Liver (tissue), 9 donors: ENCODE results near the gene KCNA2. TPM values are rescaled to one million over a fixed set of nuclear protein-coding genes. Genes with fewer than 3 reads are reported as not detected.

ENCODE experiments used
- DNase-seq: peaks from one replicate; pipeline ENCODE4 v3.0.0-alpha.2; 2017; ENCODE audit warnings: low spot score
- H3K27ac ChIP-seq, 2 donors: one replicate each; pipeline ENCODE4 v1.7.0; 2013; ENCODE audit warnings: inconsistent platforms in 2 of 2, low read length in 2 of 2, control low read depth in 1 of 2, low read depth in 1 of 2, mild to moderate bottlenecking in 1 of 2
- H3K27me3 ChIP-seq, 4 donors: one replicate each; pipeline versions ENCODE4 v1.6.1 to v1.7.0; 2013; ENCODE audit warnings: low read length in 3 of 4, inconsistent platforms in 1 of 4, mild to moderate bottlenecking in 1 of 4, moderate library complexity in 1 of 4; ENCODE audit not compliant: control insufficient read depth in 4 of 4, insufficient read depth in 4 of 4
- H3K36me3 ChIP-seq, 4 donors: one replicate each; pipeline versions ENCODE4 v1.6.1 to v1.7.0; 2013; ENCODE audit warnings: low read length in 3 of 4, mild to moderate bottlenecking in 3 of 4, low read depth in 1 of 4, moderate library complexity in 1 of 4; ENCODE audit not compliant: control insufficient read depth in 4 of 4, insufficient read depth in 3 of 4
- H3K4me1 ChIP-seq, 4 donors: one replicate each; pipeline versions ENCODE4 v1.6.1 to v1.7.0; 2013; ENCODE audit warnings: low read length in 3 of 4, mild to moderate bottlenecking in 3 of 4, moderate library complexity in 1 of 4; ENCODE audit not compliant: control insufficient read depth in 4 of 4, insufficient read depth in 4 of 4
- H3K4me3 ChIP-seq, 3 donors: one replicate each; pipeline versions ENCODE4 v1.6.1 to v1.7.0; 2013; ENCODE audit warnings: low read length in 3 of 3, control low read depth in 1 of 3, low read depth in 1 of 3, mild to moderate bottlenecking in 1 of 3
- H3K9ac ChIP-seq, 2 donors: one replicate each; pipeline ENCODE4 v1.7.0; 2013; ENCODE audit warnings: low read length in 2 of 2, mild to moderate bottlenecking in 2 of 2, moderate library complexity in 2 of 2, control low read depth in 1 of 2, low read depth in 1 of 2
- H3K9me3 ChIP-seq, 4 donors: one replicate each; pipeline versions ENCODE4 v1.6.1 to v1.7.0; 2013; ENCODE audit warnings: low read length in 3 of 4; ENCODE audit not compliant: control insufficient read depth in 4 of 4
- EGR1 ChIP-seq, 2 donors: IDR thresholded peaks; 2 replicates each; pipeline ENCODE4 v1.6.1; 2016 to 2018; ENCODE audit warnings: antibody characterized with exemption in 2 of 2, low read depth in 2 of 2
- FOXA1 ChIP-seq: IDR thresholded peaks from 2 replicates; pipeline ENCODE4 v1.6.1; 2016; ENCODE audit warnings: antibody characterized with exemption
- HNF4G ChIP-seq: IDR thresholded peaks from 2 replicates; pipeline ENCODE4 v1.6.1; 2016; ENCODE audit warnings: antibody characterized with exemption
- JUND ChIP-seq, 2 donors: IDR thresholded peaks; 2 replicates each; pipeline ENCODE4 v1.6.1; 2016; ENCODE audit warnings: antibody characterized with exemption in 2 of 2
- RAD21 ChIP-seq, 2 donors: IDR thresholded peaks; 2 replicates each; pipeline ENCODE4 v1.6.1; 2016; ENCODE audit warnings: antibody characterized with exemption in 2 of 2, mild to moderate bottlenecking in 2 of 2
- RXRA ChIP-seq, 2 donors: IDR thresholded peaks; 2 replicates each; pipeline ENCODE4 v1.6.1; 2017 to 2018; ENCODE audit warnings: antibody characterized with exemption in 2 of 2, mild to moderate bottlenecking in 1 of 2
- SP1 ChIP-seq: IDR thresholded peaks from 2 replicates; pipeline ENCODE4 v1.6.1; 2018; ENCODE audit warnings: antibody characterized with exemption, mild to moderate bottlenecking
- WGBS: extraction: QIAGEN DNeasy Blood & Tissue Kit; methylation state at CpG from one replicate; pipeline ENCODE4 v1.1.7; 2013; 5-methylcytosine and 5-hydroxymethylcytosine counted together
- polyA plus RNA-seq, 2 donors: library from polyadenylated mRNA; stranded (reverse) in 1 of 2; unstranded in 1 of 2; fragments of 200-250 nt in 1 of 2; fragments of >200 nt in 1 of 2; fragmentation: Nextera tagmentation in 1 of 2; extraction: Ambion mirVana in 1 of 2; gene quantifications; one replicate each; pipeline versions ENCODE4 v1.2.1 to v1.2.3, GENCODE V29; 2013 to 2015
- total RNA-seq, 2 donors: library from RNA; depleted of rRNA; stranded (reverse); fragments of >200 nt; gene quantifications; one replicate each; pipeline ENCODE4 v1.2.3, GENCODE V29; 2014
- TF ChIP-seq, protein P1 (sequence below): fragments of 150-350 bp; IDR thresholded peaks from 2 replicates; pipeline ENCODE4 v1.5.1; 2017; ENCODE audit warnings: improper control_type of control experiment, low read depth, low read length; ENCODE audit not compliant: missing input control
- TF ChIP-seq, protein P2 (sequence below): IDR thresholded peaks from 2 replicates; pipeline ENCODE4 v1.6.1; 2016; ENCODE audit warnings: antibody characterized with exemption
- TF ChIP-seq, protein P3 (sequence below): IDR thresholded peaks from 2 replicates; pipeline ENCODE4 v1.6.1; 2016; ENCODE audit warnings: antibody characterized with exemption, mild to moderate bottlenecking
- TF ChIP-seq, protein P4 (sequence below): IDR thresholded peaks from 2 replicates; pipeline ENCODE4 v1.6.1; 2016; ENCODE audit warnings: antibody characterized with exemption
- donor health status: healthy.
- donor health status: healthy.
- donor health status: healthy.
- donor health status: healthy.
- donor health status: healthy.

The KCNA2 gene
- total and polyA plus RNA-seq, 4 donors, result 0.02 to 0.08 TPM; not detected in 2

DNA sequence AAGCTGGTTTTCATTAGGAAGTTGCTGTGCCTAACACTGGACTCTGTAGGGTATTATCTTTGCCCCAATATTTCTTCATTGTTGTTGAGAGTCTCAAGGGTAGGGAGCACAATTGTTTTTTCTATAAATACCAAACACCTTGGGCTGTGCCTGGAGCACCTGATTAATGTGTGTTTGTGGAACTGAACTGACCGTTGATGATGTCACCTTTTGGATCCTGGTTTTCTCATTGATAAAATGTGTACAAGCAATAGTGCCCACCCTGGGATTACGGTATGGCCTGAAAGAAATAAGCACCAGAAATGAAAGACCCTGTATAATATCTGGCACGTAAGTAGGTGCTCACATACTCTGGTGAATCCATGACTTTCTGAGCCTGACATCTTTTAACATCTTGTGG is 39.3 kb downstream of the KCNA2 start (continued):
- TF ChIP-seq RAD21 (IDR thresholded peaks at IDR 0.05) (no peak), FOXA1 (no peak), EGR1 (IDR thresholded peaks at IDR 0.05; ENCODE audit: low read depth in 2 of 2) (no peak)
- TF ChIP-seq, protein P1, sequence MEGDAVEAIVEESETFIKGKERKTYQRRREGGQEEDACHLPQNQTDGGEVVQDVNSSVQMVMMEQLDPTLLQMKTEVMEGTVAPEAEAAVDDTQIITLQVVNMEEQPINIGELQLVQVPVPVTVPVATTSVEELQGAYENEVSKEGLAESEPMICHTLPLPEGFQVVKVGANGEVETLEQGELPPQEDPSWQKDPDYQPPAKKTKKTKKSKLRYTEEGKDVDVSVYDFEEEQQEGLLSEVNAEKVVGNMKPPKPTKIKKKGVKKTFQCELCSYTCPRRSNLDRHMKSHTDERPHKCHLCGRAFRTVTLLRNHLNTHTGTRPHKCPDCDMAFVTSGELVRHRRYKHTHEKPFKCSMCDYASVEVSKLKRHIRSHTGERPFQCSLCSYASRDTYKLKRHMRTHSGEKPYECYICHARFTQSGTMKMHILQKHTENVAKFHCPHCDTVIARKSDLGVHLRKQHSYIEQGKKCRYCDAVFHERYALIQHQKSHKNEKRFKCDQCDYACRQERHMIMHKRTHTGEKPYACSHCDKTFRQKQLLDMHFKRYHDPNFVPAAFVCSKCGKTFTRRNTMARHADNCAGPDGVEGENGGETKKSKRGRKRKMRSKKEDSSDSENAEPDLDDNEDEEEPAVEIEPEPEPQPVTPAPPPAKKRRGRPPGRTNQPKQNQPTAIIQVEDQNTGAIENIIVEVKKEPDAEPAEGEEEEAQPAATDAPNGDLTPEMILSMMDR, result no peak

DNA sequence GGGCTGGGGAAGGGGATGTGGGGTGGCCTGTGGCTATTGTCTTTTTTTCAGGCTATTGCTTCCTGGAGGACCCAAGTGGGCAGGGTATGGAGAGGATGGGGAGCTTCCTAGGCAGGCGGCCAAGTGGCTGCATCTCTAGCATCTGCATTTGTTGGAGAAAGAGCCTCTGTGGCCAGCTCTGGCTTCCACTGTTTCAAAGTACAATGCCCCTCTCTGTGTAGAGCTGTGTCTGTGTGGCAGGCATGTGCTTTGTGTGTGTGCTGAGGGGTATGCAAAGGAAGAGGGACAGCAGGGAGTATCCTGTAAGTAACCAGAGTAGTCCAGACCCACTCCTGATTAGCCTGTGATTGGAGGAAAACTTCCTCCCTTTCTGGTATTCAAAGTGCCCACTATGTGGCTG is 40.6 kb downstream of the KCNA2 start:
- no peak for DNase-seq
- Histone ChIP-seq H3K36me3 (no peaks in the 10 kb centered on the region), H3K9me3 (no peaks in the 10 kb centered on the region), H3K4me1 (no peaks in the 10 kb centered on the region), H3K4me3 (no peak overlapping the region), H3K9ac (no peak overlapping the region), H3K27ac (no peak overlapping the region), H3K27me3 (peaks cover 0 to 5% (median under 1%) of the 10 kb centered on the region in 4 donors)
- TF ChIP-seq, protein P2, sequence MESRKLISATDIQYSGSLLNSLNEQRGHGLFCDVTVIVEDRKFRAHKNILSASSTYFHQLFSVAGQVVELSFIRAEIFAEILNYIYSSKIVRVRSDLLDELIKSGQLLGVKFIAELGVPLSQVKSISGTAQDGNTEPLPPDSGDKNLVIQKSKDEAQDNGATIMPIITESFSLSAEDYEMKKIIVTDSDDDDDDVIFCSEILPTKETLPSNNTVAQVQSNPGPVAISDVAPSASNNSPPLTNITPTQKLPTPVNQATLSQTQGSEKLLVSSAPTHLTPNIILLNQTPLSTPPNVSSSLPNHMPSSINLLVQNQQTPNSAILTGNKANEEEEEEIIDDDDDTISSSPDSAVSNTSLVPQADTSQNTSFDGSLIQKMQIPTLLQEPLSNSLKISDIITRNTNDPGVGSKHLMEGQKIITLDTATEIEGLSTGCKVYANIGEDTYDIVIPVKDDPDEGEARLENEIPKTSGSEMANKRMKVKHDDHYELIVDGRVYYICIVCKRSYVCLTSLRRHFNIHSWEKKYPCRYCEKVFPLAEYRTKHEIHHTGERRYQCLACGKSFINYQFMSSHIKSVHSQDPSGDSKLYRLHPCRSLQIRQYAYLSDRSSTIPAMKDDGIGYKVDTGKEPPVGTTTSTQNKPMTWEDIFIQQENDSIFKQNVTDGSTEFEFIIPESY, result no peak
- TF ChIP-seq RXRA (IDR thresholded peaks at IDR 0.05), result no peak
- no peak for TF ChIP-seq HNF4G
- no peak for TF ChIP-seq JUND (IDR thresholded peaks at IDR 0.05)
- TF ChIP-seq FOXA1, result no peak
- 69% methylated on average over 1 of the region's 1 CpG for WGBS

DNA sequence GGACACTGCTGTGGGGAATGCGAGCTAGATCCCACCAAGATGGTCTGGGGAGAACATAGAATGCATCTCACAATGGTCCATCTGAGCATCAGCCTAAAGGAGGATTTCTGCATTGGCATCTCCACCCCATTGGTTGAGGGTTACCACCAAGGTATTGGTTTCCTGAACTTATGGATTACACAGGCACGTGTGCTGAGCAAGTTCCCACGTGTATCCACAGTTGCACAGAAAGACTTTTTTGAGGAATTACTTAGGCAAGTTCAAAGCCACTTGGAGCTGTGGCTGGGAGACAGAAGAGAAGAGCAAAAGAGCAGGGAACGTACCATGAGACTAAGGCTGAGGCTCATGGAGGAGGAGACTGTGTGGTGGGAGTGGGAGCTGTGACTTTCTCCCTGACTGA is 43.1 kb downstream of the KCNA2 start:
- no peak overlapping the region for H3K4me3 ChIP-seq
- H3K9me3 ChIP-seq, result no peaks in the 10 kb centered on the region
- no peak overlapping the region for H3K9ac ChIP-seq
- no peak for TF ChIP-seq SP1
- TF ChIP-seq, protein P2, result no peak
- TF ChIP-seq, protein P3, sequence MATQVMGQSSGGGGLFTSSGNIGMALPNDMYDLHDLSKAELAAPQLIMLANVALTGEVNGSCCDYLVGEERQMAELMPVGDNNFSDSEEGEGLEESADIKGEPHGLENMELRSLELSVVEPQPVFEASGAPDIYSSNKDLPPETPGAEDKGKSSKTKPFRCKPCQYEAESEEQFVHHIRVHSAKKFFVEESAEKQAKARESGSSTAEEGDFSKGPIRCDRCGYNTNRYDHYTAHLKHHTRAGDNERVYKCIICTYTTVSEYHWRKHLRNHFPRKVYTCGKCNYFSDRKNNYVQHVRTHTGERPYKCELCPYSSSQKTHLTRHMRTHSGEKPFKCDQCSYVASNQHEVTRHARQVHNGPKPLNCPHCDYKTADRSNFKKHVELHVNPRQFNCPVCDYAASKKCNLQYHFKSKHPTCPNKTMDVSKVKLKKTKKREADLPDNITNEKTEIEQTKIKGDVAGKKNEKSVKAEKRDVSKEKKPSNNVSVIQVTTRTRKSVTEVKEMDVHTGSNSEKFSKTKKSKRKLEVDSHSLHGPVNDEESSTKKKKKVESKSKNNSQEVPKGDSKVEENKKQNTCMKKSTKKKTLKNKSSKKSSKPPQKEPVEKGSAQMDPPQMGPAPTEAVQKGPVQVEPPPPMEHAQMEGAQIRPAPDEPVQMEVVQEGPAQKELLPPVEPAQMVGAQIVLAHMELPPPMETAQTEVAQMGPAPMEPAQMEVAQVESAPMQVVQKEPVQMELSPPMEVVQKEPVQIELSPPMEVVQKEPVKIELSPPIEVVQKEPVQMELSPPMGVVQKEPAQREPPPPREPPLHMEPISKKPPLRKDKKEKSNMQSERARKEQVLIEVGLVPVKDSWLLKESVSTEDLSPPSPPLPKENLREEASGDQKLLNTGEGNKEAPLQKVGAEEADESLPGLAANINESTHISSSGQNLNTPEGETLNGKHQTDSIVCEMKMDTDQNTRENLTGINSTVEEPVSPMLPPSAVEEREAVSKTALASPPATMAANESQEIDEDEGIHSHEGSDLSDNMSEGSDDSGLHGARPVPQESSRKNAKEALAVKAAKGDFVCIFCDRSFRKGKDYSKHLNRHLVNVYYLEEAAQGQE, result no peak
- TF ChIP-seq, protein P4, sequence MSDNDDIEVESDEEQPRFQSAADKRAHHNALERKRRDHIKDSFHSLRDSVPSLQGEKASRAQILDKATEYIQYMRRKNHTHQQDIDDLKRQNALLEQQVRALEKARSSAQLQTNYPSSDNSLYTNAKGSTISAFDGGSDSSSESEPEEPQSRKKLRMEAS, result no peak
- no peak for TF ChIP-seq RAD21 (IDR thresholded peaks at IDR 0.05)
- H3K27ac ChIP-seq, result no peak overlapping the region
- H3K36me3 ChIP-seq, result no peaks in the 10 kb centered on the region
- DNase-seq, result no peak
- no peaks in the 10 kb centered on the region for H3K4me1 ChIP-seq
- peaks cover 0 to 2% (median 0%) of the 10 kb centered on the region in 4 donors for H3K27me3 ChIP-seq
- WGBS, result 82% methylated on average over 4 of the region's 4 CpGs
